ENCODE results near the gene HOXA3.

Gene HOXA3

GRCh38 chr7:27125986-27126394 is 26.4 kb downstream of the HOXA3 start:
- DNase-seq, result no peak

DNA sequence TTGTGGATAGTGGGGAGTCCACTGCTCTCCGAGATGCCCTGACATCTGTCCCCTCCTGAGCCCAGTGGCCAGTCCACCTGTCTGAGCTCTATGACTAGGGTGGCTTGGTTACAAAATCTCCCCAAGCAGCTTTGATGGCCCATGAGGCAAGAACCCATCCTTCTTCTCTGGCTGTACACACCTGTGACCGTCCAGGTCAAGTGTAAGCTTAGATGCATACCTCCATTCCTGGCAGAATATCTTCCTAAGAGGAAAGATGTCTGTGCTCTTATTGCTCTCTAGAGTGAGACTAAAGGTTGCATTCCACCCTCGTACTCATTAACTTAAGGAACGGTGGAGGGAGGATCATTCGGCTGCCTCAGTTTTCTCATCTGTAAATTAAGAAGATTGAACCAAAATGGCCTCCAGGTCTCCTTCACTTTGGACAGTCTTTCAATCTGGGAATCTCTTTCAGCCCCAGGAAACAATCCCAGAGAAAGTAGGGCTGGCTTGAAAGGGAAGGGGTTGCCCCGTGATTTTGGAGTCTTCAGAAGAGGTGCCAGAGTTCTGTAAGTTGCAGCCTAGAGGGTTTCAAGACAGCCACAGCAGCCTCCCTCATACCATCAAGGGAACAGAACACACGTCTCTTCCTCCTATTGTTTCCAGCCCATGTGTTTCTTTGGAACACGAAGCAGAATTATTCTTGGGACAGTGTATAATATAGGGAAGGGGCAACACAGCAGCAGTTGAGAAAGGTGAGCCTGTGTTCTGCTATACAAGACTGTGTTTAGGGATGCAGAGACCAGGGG is 27.3 kb downstream of the HOXA3 start:
- no peak for DNase-seq

- DNase-seq, result no peak
These were observed 28.1 kb downstream of the HOXA3 start for GRCh38 chr7:27124096-27124901.

GRCh38 chr7:27123477-27124053 is 28.8 kb downstream of the HOXA3 start:
- no peak for DNase-seq

GRCh38 chr7:27123007-27123476 is 29.3 kb downstream of the HOXA3 start:
- no peak for DNase-seq

DNA sequence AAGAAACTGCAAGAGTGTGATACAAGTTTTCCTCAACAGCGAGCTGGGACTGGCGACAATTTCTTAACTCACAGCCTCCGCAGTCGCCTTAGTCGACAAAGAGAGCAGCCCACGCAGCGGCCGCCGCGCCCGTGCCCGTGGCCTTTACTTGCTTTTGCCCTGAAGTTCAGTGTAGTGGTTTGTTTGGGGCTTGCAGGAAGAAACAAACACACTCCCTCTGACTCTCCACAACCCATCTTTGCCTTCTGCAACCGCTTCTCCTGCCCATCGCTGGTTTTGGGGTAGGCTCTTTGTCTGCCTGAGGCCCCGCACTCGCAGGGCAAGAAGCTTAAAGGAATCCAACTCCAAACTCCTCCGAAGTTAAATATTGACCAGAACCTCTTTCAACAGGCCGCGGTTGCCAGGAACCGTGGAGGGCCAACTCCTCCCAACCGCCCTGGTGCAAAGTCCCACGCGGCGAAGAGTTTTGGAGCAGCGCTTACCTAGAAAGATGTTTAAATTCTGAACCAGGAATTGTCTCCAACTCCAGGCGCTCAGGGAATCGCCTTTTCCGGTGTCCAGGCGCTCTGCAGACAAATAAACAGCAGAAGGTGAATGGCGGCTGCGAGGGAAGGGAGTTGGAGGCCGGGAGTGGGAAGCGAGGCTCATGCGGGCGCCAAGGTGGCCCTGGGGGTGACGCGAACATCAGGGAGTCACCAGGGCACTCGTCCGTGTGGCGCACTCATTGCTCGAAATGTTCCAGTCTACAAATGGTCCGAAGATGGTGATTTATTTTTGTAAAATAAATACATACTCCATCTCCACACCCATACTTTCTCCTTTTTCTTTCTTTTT is 30.1 kb downstream of the HOXA3 start:
- no peak for DNase-seq

- no peak for DNase-seq
These were observed 30.7 kb downstream of the HOXA3 start for GRCh38 chr7:27121684-27122076.

- no peak for DNase-seq
These were observed 32.9 kb downstream of the HOXA3 start for GRCh38 chr7:27119412-27119911.

DNA sequence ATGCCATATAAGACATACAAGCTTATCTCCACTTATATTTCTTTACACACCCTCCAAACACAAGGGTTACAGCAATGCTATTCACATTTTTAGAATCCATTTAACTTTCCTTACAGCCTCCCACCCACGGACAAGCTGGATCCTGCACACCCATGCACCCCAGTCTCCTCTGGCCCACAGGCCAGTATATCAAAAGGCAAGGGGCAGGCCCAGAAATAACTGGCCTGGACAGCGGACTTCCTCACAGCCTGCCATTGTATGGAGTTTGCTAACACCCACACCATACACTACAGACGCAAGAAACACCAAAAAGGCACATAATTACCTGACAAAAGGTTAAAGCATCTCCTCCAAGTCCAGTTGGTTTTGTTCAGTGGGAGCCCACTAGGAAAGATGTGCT is 33.8 kb downstream of the HOXA3 start:
- no peak for DNase-seq

GRCh38 chr7:27117887-27118491 is 34.4 kb downstream of the HOXA3 start:
- no peak for DNase-seq

DNA sequence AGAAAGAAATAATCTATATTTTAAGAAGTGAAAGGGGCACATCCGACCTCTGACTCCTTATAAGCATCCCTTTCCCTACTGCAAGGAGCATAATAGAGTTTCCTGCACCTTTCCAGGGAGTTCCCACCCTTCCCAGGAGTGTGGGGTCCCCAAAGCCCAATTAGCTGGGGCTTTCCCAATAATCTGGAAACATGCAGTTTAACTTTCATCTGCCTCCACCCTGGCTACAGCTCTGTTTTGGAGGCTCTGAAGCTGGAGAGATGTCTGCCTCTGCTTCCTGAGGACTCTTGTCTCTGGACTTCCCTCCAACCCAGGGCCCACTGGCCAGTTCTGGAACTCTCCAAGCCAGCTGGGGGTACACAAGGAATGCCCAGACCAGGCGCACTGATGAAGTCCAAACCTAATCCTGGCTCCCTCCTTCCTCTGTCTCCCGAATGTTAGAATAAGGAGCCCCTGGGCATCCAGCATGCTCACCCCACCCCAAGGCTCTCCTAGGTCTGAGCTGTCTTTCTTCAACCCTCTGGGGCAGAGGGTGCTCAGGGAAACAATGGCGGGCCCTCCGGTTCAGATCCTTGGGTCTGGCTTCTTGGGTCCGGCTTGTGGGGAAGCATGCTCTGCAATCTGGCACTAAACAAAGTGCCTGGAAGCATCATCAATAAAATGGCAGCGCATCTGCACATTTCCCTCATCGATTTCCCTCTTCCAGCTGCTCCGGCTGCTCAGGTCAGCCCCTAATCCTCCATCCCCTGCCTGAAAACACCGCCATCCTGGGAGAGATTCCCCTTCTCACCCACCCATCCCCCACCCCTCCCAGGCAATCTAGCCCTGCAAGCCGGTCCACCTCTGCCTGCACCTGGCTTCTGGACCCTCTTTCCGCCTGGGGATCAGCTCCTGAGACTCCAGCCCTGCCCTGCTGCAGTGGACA is 35.2 kb downstream of the HOXA3 start:
- DNase-seq, result no peak

DNA sequence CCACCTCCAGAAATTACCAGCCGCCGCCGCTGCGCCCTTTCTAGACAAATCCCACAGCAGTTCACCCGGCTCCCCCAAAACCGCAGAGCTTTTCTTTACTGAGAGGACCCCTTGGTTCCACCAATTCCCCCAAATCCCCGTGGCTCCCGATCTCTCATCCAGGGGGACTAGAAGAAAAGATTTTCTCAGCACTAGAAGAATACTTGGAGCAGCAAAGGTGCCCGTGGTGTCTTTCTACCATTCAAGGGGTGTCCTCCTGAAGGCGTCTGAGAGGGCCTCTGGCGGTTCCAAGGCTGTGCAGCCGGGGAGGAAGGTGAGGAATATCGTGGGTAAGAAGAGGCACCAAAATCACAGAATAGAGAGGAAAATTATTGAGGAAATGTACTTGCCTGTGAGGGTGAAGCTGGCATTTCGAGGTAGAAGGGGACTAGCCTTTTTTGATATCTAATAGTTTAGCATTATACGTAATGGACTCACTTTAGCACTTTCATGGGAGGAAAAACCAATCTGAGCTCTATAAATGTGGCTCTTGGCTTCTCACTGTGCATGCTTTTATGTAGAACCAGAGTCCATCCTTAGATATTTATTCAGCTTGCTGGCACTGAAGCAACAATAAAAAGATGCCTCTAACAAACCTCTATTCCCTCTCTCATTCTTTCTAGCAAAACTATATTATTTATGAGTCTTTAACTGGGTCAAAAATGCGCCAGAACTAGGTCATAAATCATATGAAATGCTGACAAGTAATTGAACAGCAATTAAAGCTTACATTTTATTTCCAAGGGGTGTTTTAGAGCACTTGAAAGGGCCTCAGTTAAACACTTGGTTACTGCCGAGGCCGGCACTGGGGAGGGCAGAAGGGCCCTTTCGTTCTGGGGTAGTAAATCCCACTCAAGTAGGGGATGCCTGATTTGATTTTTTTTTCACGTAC is 36.1 kb downstream of the HOXA3 start:
- no peak for DNase-seq

DNA sequence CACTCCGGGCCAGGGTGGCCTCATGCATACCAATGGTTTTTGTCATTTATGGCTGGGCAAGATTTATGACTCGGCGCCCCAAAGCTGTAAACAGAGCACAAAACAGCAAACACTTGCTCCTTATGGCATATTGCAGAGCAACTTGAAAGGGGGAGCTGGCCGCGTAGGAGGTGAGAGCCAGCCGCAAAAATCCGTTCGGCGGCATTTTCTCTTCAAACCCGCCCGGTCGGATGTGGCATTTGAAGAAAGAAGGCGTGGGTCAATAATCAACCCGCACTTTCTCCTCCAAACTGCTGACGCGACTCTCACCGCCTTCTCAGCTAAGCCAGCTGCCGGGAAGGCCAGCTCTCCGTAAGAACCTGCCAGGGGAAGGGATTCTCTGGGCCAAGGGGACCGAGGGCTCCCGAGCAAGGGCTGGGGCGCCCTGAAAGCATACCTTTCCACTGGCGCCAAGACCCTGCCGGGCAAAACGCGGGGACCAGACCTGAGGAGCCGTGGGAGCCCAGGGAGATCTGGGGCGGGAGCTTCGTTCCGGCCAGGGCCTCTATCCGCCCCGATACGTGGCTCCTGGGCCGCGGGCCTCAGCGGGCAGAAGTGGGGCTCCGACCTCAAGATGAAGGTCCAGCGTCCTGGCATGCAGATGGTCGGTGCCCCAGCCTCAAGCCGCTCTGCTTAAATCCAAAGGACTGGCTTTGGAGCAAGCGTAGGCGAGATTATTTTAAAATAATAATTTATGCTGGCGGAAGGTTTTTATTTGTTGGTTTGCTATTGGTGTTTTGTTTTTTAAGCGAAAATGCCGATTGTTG is 37.0 kb downstream of the HOXA3 start:
- DNase-seq, result no peak

DNA sequence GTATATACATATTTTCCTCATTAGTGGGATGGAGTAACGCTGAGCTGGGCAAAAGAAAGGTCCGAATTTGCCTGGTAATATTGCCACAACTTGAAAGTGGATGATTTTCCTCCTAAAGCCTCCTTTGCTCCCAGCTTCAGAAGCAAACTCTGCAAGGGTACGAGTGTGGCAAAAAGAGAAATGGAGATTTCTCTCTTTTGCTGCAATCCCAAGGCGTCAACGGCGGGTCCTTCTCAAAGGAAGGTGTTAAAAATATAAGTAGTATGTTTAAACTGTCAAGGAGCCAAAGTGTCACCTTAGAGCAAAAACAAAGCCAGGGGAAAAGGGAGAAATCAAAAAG is 37.5 kb downstream of the HOXA3 start:
- DNase-seq, result no peak

GRCh38 chr7:27113991-27114769 is 38.2 kb downstream of the HOXA3 start:
- no peak for DNase-seq

DNA sequence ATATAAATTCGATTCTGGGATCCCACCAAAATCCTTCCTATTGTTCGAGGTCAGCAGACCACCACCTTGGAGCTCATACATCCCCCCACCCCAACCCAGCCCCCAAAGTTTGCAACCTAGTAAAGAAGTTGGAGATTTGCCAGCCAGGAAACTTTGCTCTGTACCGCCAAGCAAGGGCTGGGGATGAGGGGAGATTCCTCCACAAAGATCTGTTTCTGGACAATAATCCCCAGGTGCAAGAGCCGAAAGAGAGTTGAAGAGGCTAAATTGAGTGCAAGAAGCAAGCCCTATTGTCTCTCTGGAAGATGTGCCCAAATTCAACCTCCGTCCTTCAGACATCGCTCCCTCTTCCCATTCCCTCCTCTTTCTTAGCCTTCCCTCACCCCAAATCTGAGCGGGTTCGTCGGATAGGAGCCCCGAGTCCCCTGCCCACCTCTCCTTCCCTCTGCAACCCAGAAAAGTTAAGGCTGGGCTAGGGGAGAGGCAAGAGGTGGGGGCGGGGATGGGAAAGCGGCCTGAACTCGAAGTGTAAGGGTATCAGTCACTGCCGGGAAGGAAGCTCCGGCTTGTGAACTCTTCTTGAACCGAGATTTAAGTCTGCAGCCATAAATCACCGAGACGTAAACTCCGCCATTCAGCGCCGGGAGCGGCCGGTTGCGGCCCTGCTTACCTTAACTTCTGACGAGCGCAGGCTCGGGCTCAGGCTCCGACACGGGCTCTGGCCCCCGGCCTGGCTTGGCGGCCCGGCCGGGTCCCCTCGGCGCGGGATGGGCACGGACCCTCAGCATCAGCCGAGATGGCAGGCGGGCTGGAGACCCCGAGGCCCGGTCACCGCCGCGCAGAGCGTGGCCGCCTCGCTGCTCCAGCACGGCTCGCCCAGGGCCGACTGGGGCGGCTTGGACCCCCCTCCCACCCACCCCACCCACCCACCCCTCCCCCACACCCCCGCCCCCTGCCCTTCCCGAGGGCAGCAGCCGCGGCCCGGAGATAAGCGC is 39.1 kb downstream of the HOXA3 start:
- no peak for DNase-seq

DNA sequence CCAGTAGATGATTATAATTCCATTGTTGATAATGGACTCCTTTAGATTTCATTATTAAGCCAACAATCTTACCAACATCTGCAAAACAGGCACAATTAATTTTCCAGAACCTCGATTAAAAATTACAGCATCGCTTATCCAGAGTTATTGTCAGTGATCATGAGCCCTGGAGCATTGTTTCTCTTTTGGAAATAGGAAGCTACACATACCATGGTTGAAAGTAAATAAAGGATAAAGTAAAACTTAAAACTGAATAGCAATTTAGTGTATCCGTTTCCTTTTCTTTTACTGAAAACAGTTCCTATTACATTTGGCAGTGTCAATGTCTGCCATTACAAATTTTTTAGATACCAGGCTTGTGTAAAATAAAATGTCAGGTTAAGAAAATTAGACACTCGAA is 40.0 kb downstream of the HOXA3 start:
- no peak for DNase-seq

Measured in activated naive CD4-positive, alpha-beta T cell treated with Interleukin-2 at 50 U/mL for 16 hours (primary cell).